H1 (cell line): ENCODE results near the gene TMEM92.

ENCODE experiments used
- CTCF ChIP-seq, 3 experiments: IDR thresholded peaks; 1 replicate in 2 of 3; 2 replicates in 1 of 3; pipeline versions ENCODE4 v1.5.1 to v1.6.1; 2011; ENCODE audit warnings: low read length in 3 of 3, mild to moderate bottlenecking in 3 of 3, inconsistent platforms in 2 of 3, low read depth in 1 of 3, moderate library complexity in 1 of 3; ENCODE audit not compliant: insufficient read depth in 1 of 3; ENCODE audit errors: control extremely low read depth in 1 of 3
- EP300 ChIP-seq, 2 experiments: IDR thresholded peaks; 1 replicate in 1 of 2; 2 replicates in 1 of 2; pipeline ENCODE4 v1.6.1; 2011 to 2012; ENCODE audit warnings: low read depth in 2 of 2, low read length in 2 of 2, mild to moderate bottlenecking in 2 of 2, borderline replicate concordance in 1 of 2, inconsistent platforms in 1 of 2, moderate library complexity in 1 of 2
- EZH2 ChIP-seq: fragments of 200-600 bp; sonication (generic); IDR thresholded peaks from 2 replicates; pipeline ENCODE4 v1.7.1; 2012; ENCODE audit warnings: low read depth, mild to moderate bottlenecking, moderate library complexity, low read length, inconsistent platforms; ENCODE audit not compliant: severe bottlenecking
- HDAC2 ChIP-seq, 2 experiments: fragments of 300-600 bp in 1 of 2; sonication (generic) in 1 of 2; IDR thresholded peaks; 2 replicates each; pipeline ENCODE4 v1.6.1; 2011 to 2012; ENCODE audit warnings: low read depth in 2 of 2, low read length in 2 of 2, mild to moderate bottlenecking in 2 of 2, moderate library complexity in 2 of 2, borderline replicate concordance in 1 of 2, inconsistent platforms in 1 of 2
- MAX ChIP-seq: IDR thresholded peaks from 2 replicates; pipeline ENCODE4 v1.6.1; 2012; ENCODE audit warnings: inconsistent platforms
- NANOG ChIP-seq: IDR thresholded peaks from 2 replicates; pipeline ENCODE4 v1.6.1; 2011; ENCODE audit warnings: low read length, low read depth, mild to moderate bottlenecking, inconsistent platforms; ENCODE audit not compliant: insufficient read depth, poor library complexity, severe bottlenecking
- POLR2AphosphoS5 ChIP-seq: IDR thresholded peaks from 2 replicates; pipeline ENCODE4 v1.6.1; 2011; ENCODE audit warnings: low read depth, low read length
- SIX5 ChIP-seq: IDR thresholded peaks from 2 replicates; pipeline ENCODE4 v1.6.1; 2011; ENCODE audit warnings: mild to moderate bottlenecking, low read depth, low read length
- SP1 ChIP-seq: IDR thresholded peaks from 2 replicates; pipeline ENCODE4 v1.6.1; 2011; ENCODE audit warnings: low read depth, low read length
- SRF ChIP-seq: IDR thresholded peaks from 2 replicates; pipeline ENCODE4 v1.6.1; 2011; ENCODE audit warnings: mild to moderate bottlenecking, low read depth, low read length, moderate library complexity
- TAF1 ChIP-seq: IDR thresholded peaks from 2 replicates; pipeline ENCODE4 v1.6.1; 2011; ENCODE audit warnings: mild to moderate bottlenecking, low read depth, low read length

- TF ChIP-seq SP1 (no peak), CTCF (IDR thresholded peaks at IDR 0.05; ENCODE audit: control extremely low read depth in 1 of 3, insufficient read depth in 1 of 3, low read depth in 1 of 3, low read length in 3 of 3) (no peak), EZH2 (no peak), HDAC2 (IDR thresholded peaks at IDR 0.05; ENCODE audit: borderline replicate concordance in 1 of 2, low read depth in 2 of 2, low read length in 2 of 2) (no peak), TAF1 (no peak), MAX (no peak), EP300 (IDR thresholded peaks at IDR 0.05; ENCODE audit: borderline replicate concordance in 1 of 2, low read depth in 2 of 2, low read length in 2 of 2) (no peak), SIX5 (no peak), NANOG (no peak), POLR2AphosphoS5 (no peak), SRF (no peak)
Measured at GRCh38 chr17:50248255-50248654, 26.0 kb upstream of the TMEM92 start.
